Mesenchymal stem cell (in vitro differentiated cells and primary cell): ENCODE measurements around the gene ATAD1. TPM values are rescaled to one million over a fixed set of nuclear protein-coding genes. Genes with fewer than 3 reads are reported as not detected.

Source experiments
- DNase-seq: peaks from one replicate; pipeline ENCODE4 v3.0.0-alpha.2; 2013
- H2AFZ ChIP-seq: one replicate; pipeline ENCODE4 v1.6.1; 2013; ENCODE audit warnings: low read depth, mild to moderate bottlenecking, control low read depth, inconsistent platforms, low read length, moderate library complexity
- H2AK5ac ChIP-seq: 2 replicates; pipeline ENCODE4 v1.6.1; 2013; ENCODE audit warnings: low read length, moderate library complexity, mild to moderate bottlenecking, inconsistent platforms; ENCODE audit not compliant: severe bottlenecking
- H2BK120ac ChIP-seq: one replicate; pipeline ENCODE4 v1.6.1; 2013; ENCODE audit warnings: low read depth, mild to moderate bottlenecking, inconsistent platforms, low read length, moderate library complexity
- H2BK12ac ChIP-seq, 2 experiments: one replicate each; pipeline ENCODE4 v1.6.1; 2013; ENCODE audit warnings: inconsistent platforms in 2 of 2, low read length in 2 of 2, mild to moderate bottlenecking in 2 of 2, moderate library complexity in 2 of 2, control low read depth in 1 of 2
- H2BK15ac ChIP-seq: one replicate; pipeline ENCODE4 v1.6.1; 2013; ENCODE audit warnings: mild to moderate bottlenecking, low read depth, inconsistent platforms; ENCODE audit not compliant: poor library complexity, severe bottlenecking
- H2BK5ac ChIP-seq: 2 replicates; pipeline ENCODE4 v1.6.1; 2013; ENCODE audit warnings: low read depth, mild to moderate bottlenecking, low read length, control low read depth, inconsistent platforms; ENCODE audit not compliant: poor library complexity, severe bottlenecking
- H3K14ac ChIP-seq, 2 experiments: one replicate each; pipeline ENCODE4 v1.6.1; 2013; ENCODE audit warnings: inconsistent platforms in 2 of 2, low read length in 2 of 2, control low read depth in 1 of 2, mild to moderate bottlenecking in 1 of 2, moderate library complexity in 1 of 2
- H3K18ac ChIP-seq, 2 experiments: one replicate each; pipeline ENCODE4 v1.6.1; 2013; ENCODE audit warnings: inconsistent platforms in 2 of 2, low read length in 2 of 2, control low read depth in 1 of 2, low read depth in 1 of 2, mild to moderate bottlenecking in 1 of 2
- H3K23ac ChIP-seq, 2 experiments: one replicate each; pipeline ENCODE4 v1.6.1; 2013; ENCODE audit warnings: inconsistent platforms in 2 of 2, low read length in 2 of 2, mild to moderate bottlenecking in 2 of 2, moderate library complexity in 2 of 2, control low read depth in 1 of 2
- H3K27ac ChIP-seq: 2 replicates; pipeline ENCODE4 v1.5.1; 2013; ENCODE audit warnings: mild to moderate bottlenecking, moderate library complexity, low read length, control low read depth, inconsistent platforms; ENCODE audit not compliant: poor library complexity, severe bottlenecking
- H3K27me3 ChIP-seq, 2 experiments: 2 replicates each; pipeline versions ENCODE4 v1.6.1 to v1.7.0; 2013; ENCODE audit warnings: low read length in 2 of 2, mild to moderate bottlenecking in 2 of 2, moderate library complexity in 2 of 2, control low read depth in 1 of 2, inconsistent platforms in 1 of 2; ENCODE audit not compliant: control insufficient read depth in 1 of 2, insufficient read depth in 1 of 2
- H3K36me3 ChIP-seq, 2 experiments: 2 replicates each; pipeline versions ENCODE4 v1.6.1 to v1.7.0; 2013; ENCODE audit warnings: low read length in 2 of 2, control low read depth in 1 of 2, inconsistent platforms in 1 of 2, low read depth in 1 of 2, mild to moderate bottlenecking in 1 of 2; ENCODE audit not compliant: insufficient read depth in 2 of 2, control insufficient read depth in 1 of 2
- H3K4ac ChIP-seq, 2 experiments: one replicate each; pipeline ENCODE4 v1.6.1; 2013; ENCODE audit warnings: inconsistent platforms in 2 of 2, low read length in 2 of 2, mild to moderate bottlenecking in 2 of 2, moderate library complexity in 2 of 2, control low read depth in 1 of 2, low read depth in 1 of 2
- H3K4me1 ChIP-seq: 2 replicates; pipeline ENCODE4 v1.6.1; 2013; ENCODE audit warnings: low read depth, low read length, control low read depth; ENCODE audit not compliant: control insufficient read depth, insufficient read depth
- H3K4me2 ChIP-seq: 2 replicates; pipeline ENCODE4 v1.6.1; 2013; ENCODE audit warnings: low read length, mild to moderate bottlenecking, inconsistent platforms; ENCODE audit not compliant: poor library complexity, severe bottlenecking
- H3K4me3 ChIP-seq, 2 experiments: 2 replicates each; pipeline versions ENCODE4 v1.5.1 to v1.7.0; 2013; ENCODE audit warnings: low read length in 2 of 2, mild to moderate bottlenecking in 2 of 2, control low read depth in 1 of 2, low read depth in 1 of 2; ENCODE audit not compliant: insufficient read depth in 1 of 2
- H3K79me1 ChIP-seq: replicated peaks from 2 replicates; pipeline ENCODE4 v1.6.1; 2013; ENCODE audit warnings: mild to moderate bottlenecking, control low read depth, low read length, inconsistent platforms; ENCODE audit not compliant: poor library complexity, severe bottlenecking
- H3K9ac ChIP-seq: 2 replicates; pipeline ENCODE4 v1.7.0; 2013; ENCODE audit warnings: mild to moderate bottlenecking, low read length, moderate library complexity
- H3K9me3 ChIP-seq: 2 replicates; pipeline ENCODE4 v1.7.0; 2013; ENCODE audit warnings: mild to moderate bottlenecking, low read length; ENCODE audit not compliant: control insufficient read depth
- H4K8ac ChIP-seq: one replicate; pipeline ENCODE4 v1.6.1; 2013; ENCODE audit warnings: inconsistent platforms, mild to moderate bottlenecking, low read length, moderate library complexity
- H4K91ac ChIP-seq: one replicate; pipeline ENCODE4 v1.6.1; 2013; ENCODE audit warnings: mild to moderate bottlenecking, low read length, inconsistent platforms
- WGBS: methylation state at CpG from one replicate; pipeline ENCODE4 v1.1.7; 2013; ENCODE audit warnings: mixed read lengths; 5-methylcytosine and 5-hydroxymethylcytosine counted together
- polyA plus RNA-seq, 2 experiments: library from polyadenylated mRNA; stranded (reverse); fragments of 200-250 nt; gene quantifications; one replicate each; pipeline ENCODE4 v1.2.3, GENCODE V29; 2013

The ATAD1 gene
- 34.7 TPM for polyA plus RNA-seq (2013, experiment 1 of 2)
- polyA plus RNA-seq (2013, experiment 2 of 2) = 37.4 TPM

- Histone ChIP-seq H3K9me3 (no peaks in the 10 kb centered on the region), H2AK5ac (no peak within 1 kb of the TSS), H2AFZ (peak within 1 kb of the TSS; percentile 62), H3K9ac (peak within 1 kb of the TSS; percentile 97), H3K79me1 (no peaks in the 10 kb centered on the region), H3K4me2 (peak within 1 kb of the TSS; percentile 79), H3K27me3 (no peaks in the 10 kb centered on the region), H2BK120ac (no peak within 1 kb of the TSS), H3K14ac (no peak within 1 kb of the TSS), H2BK5ac (peak within 1 kb of the TSS; percentile 40), H3K27ac (peak within 1 kb of the TSS; percentile 76), H4K91ac (peak within 1 kb of the TSS; percentile 62), H3K18ac (peak within 1 kb of the TSS; percentile 77 to 86), H3K4me3 (peak within 1 kb of the TSS; percentile 68 to 96), H3K23ac (peak within 1 kb of the TSS in 1 of 2 experiments; percentile 56), H2BK15ac (peak within 1 kb of the TSS; percentile 50), H4K8ac (peak within 1 kb of the TSS; percentile 89), H2BK12ac (peak within 1 kb of the TSS in 1 of 2 experiments; percentile 34), H3K4me1 (peaks cover 3% of the 10 kb centered on the region), H3K4ac (peak within 1 kb of the TSS; percentile 2 to 43), H3K36me3 (peaks cover 0 to 11% of the 10 kb centered on the region in 2 experiments)
- WGBS = under 1% methylated on average over 60 of the region's 60 CpGs
- DNase-seq = peak; percentile 88
Measured at GRCh38 chr10:87817609-87818504, at the start of gene ATAD1. Gene ATAD1, minus strand, starts transcription at chr10:87818226. Its CDS starts 3,627 bp downstream, at chr10:87814599.

DNA sequence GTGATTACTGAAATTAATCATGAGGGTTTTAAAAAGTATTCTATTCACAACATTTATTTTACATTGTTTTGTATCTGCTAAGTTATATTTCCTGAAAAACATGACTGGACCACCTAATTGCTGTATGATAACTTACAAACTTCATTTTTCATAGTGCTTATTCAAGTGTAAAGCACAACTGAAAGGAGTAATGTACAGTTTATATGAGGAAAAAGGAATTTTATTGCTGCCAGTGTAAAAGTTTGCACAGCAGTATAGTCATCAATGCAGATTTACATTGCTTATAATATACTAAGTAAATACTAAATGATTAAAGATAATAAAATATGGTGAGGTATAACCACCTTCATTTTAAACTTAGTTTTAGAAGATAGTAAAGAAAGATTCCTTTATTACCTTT lies 49.4 kb upstream of the ATAD1 start:
- Histone ChIP-seq H3K79me1 (no peaks in the 10 kb centered on the region), H3K4me3 (peak overlapping the region in 1 of 2 experiments; percentile 95), H2AFZ (no peak overlapping the region), H3K27me3 (no peaks in the 10 kb centered on the region), H2BK5ac (no peak overlapping the region), H2BK15ac (no peak overlapping the region), H2AK5ac (no peak overlapping the region), H2BK12ac (no peak overlapping the region), H3K23ac (no peak overlapping the region), H3K4me2 (no peak overlapping the region), H3K36me3 (peaks cover 0 to 3% of the 10 kb centered on the region in 2 experiments), H3K27ac (no peak overlapping the region), H3K4ac (no peak overlapping the region), H3K9ac (peak overlapping the region; percentile 97), H3K18ac (no peak overlapping the region), H3K4me1 (peaks cover 6% of the 10 kb centered on the region), H3K14ac (no peak overlapping the region), H4K91ac (no peak overlapping the region), H3K9me3 (no peaks in the 10 kb centered on the region), H2BK120ac (no peak overlapping the region), H4K8ac (no peak overlapping the region)
- DNase-seq = no peak

- peaks cover 0 to 3% of the 10 kb centered on the region in 2 experiments for H3K36me3 ChIP-seq
- no peaks in the 10 kb centered on the region for H3K9me3 ChIP-seq
- no peak overlapping the region for H2BK5ac ChIP-seq
- H3K27me3 ChIP-seq = no peaks in the 10 kb centered on the region
- H2BK120ac ChIP-seq = no peak overlapping the region
- no peak overlapping the region for H4K91ac ChIP-seq
- H3K79me1 ChIP-seq = no peaks in the 10 kb centered on the region
- WGBS = 44% methylated on average over 3 of the region's 3 CpGs
- no peak overlapping the region for H3K14ac ChIP-seq
- peaks cover 9% of the 10 kb centered on the region for H3K4me1 ChIP-seq
- no peak overlapping the region for H3K18ac ChIP-seq
- H2BK12ac ChIP-seq = no peak overlapping the region
- no peak overlapping the region for H3K4ac ChIP-seq
- no peak overlapping the region for H2AK5ac ChIP-seq
- no peak overlapping the region for H4K8ac ChIP-seq
- no peak overlapping the region for H2BK15ac ChIP-seq
- H3K23ac ChIP-seq = no peak overlapping the region
- no peak overlapping the region for H3K27ac ChIP-seq
- no peak for DNase-seq
- H2AFZ ChIP-seq = no peak overlapping the region
- peak overlapping the region in 1 of 2 experiments; percentile 95 for H3K4me3 ChIP-seq
- H3K9ac ChIP-seq = peak overlapping the region; percentile 97
- H3K4me2 ChIP-seq = no peak overlapping the region
Measured at GRCh38 chr10:87866412-87866974, 48.5 kb upstream of the ATAD1 start.

DNA sequence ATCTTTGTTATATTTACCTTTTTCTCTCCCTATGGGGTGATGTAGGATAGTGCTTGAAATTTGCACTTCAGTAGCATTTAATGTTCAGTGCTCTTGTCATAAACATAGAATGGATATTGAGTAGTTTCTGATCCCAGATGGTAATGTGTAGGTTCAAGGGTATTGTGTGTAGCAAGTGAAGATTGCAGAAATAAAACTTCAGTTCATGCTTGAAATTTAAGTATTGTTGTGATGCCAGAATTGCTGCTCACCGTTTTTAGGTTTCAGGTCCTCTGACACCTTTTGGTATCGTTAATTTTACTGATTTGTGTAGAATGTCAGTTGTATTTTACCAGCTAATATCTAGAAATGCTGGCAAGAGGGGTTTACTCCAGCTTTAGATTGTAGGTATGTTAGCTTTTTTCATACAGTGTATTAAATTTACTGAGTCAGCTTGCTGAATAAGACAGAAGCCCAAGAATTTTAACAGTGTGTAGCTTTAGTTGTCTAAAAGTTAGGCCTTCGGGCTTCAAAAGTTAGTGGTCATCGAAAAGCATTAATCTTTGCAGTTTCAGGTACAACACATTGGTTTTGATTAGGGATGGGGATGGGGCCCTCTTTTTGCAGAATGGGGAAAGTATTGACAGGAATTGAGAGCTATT lies 47.3 kb upstream of the ATAD1 start:
- no peak overlapping the region for H3K18ac ChIP-seq
- DNase-seq = no peak
- H4K8ac ChIP-seq = no peak overlapping the region
- peaks cover 0 to 3% of the 10 kb centered on the region in 2 experiments for H3K36me3 ChIP-seq
- H3K23ac ChIP-seq = no peak overlapping the region
- H2BK120ac ChIP-seq = no peak overlapping the region
- 27% methylated on average over 4 of the region's 4 CpGs for WGBS
- H3K14ac ChIP-seq = no peak overlapping the region
- H2AK5ac ChIP-seq = no peak overlapping the region
- peak overlapping the region; percentile 84 for H3K4me2 ChIP-seq
- no peaks in the 10 kb centered on the region for H3K27me3 ChIP-seq
- no peak overlapping the region for H2BK5ac ChIP-seq
- peaks cover 9% of the 10 kb centered on the region for H3K4me1 ChIP-seq
- H4K91ac ChIP-seq = no peak overlapping the region
- H3K9ac ChIP-seq = peak overlapping the region; percentile 97
- no peak overlapping the region for H2BK12ac ChIP-seq
- no peak overlapping the region for H2BK15ac ChIP-seq
- H3K79me1 ChIP-seq = no peaks in the 10 kb centered on the region
- no peak overlapping the region for H3K27ac ChIP-seq
- no peaks in the 10 kb centered on the region for H3K9me3 ChIP-seq
- H2AFZ ChIP-seq = no peak overlapping the region
- no peak overlapping the region for H3K4ac ChIP-seq
- peak overlapping the region in 1 of 2 experiments; percentile 95 for H3K4me3 ChIP-seq
